Gastrocnemius medialis (tissue), 4 donors: ENCODE measurements around the gene CCDC33.

ENCODE experiments used
- CTCF ChIP-seq, 5 experiments: fragments of 450-650 bp in 3 of 5; fragments of 200-600 bp in 2 of 5; sonication (generic) in 2 of 5; IDR thresholded peaks in 4 of 5; conservative IDR thresholded peaks in 1 of 5; 1 replicate in 4 of 5; 2 replicates in 1 of 5; pipeline ENCODE4 v1.5.1; 2016 to 2019; ENCODE audit warnings: antibody characterized with exemption in 5 of 5, mild to moderate bottlenecking in 3 of 5, moderate library complexity in 3 of 5
- POLR2A ChIP-seq, 2 donors: fragments of 450-650 bp; IDR thresholded peaks; one replicate each; pipeline ENCODE4 v1.6.1; 2017; ENCODE audit warnings: antibody characterized with exemption in 2 of 2, mild to moderate bottlenecking in 2 of 2, moderate library complexity in 2 of 2

- TF ChIP-seq CTCF (IDR thresholded peaks at IDR 0.05 in 4 of 5, conservative IDR thresholded peaks at IDR 0.05 in 1 of 5) (no peak), POLR2A (IDR thresholded peaks at IDR 0.05) (no peak)
These were observed 101.6 kb downstream of the CCDC33 start for GRCh38 chr15:74337607-74338211.
